Measurements from ENCODE around the gene STXBP1.

STXBP1 gene

DNA sequence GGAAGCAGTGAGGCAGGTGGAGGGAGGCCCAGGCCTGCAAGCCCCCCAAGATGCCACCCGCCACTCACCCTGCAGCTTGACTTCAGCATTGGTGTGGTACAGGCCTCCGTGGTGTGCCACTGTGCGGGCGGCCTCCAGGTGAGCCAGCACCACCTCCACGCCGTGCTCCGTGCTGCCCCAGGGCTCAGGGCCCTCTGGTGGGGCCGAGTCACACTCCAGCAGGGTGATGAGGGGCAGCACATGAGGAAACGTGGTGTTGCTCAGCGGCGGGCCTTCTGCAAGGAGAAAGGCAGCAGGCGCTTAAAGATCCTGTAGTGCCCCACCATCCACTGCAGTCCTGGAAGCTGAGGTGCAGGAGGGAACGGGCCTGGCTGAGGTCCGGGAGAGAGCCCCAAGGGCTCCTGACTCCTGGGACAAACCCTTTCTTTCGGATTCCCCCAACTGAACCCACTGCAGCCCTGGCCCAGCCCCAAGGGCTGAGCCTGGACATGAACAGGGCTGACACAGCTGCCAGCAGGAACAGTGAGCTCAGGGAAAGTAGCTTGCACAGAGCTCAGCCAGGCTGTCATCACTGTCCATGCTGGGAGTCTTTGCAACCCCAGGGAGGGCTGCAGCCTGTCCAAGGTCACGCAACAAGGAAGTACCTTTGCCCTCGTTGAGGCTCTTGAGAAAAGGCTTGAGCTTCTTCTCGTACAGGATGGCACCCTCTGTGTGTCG is 127.7 kb downstream of the STXBP1 start:
- DNase-seq: no peak

- no peak for DNase-seq
Observed at GRCh38 chr9:127741831-127742434, 129.9 kb downstream of the STXBP1 start.

Data from NCI-H1930 (cell line).